Stimulated activated CD4-positive, alpha-beta T cell treated with anti-CD3 and anti-CD28 coated beads, Interleukin-12 subunit alpha, Interleukin-12 subunit beta, amount 100 ng/mL, for 24 hours (primary cell): ENCODE data around the gene MEF2A.

ENCODE experiments used
- DNase-seq, 2 experiments: peaks; one replicate each; pipeline ENCODE4 v3.0.0-alpha.2; 2020; ENCODE audit warnings: low read depth in 2 of 2

MEF2A gene

DNA sequence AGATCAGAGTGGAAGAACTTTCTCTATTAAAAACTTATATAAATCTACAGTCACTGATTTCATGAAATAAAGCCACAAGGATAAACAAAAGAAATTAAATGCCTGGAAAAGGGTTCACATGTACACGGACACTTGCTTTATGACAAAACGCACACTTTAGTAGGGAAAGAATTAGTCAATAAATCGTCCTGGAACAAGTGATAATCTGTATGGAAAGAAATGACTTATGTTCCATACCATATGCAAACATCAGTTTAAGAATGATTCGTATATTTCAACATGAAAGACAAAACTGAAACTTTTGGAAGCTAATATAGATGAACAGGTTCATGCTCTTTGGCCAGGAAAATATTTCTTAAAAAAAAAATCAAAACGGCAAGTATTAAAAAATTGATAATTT is 40.2 kb downstream of the MEF2A start:
- DNase-seq: no peak

- DNase-seq: no peak
These were observed 40.9 kb downstream of the MEF2A start for GRCh38 chr15:99606646-99607045.

GRCh38 chr15:99613481-99613880 is 47.7 kb downstream of the MEF2A start:
- no peak for DNase-seq

GRCh38 chr15:99613887-99614647 is 48.3 kb downstream of the MEF2A start:
- no peak for DNase-seq

- no peak for DNase-seq
These were observed 49.0 kb downstream of the MEF2A start for GRCh38 chr15:99614749-99615288.

DNA sequence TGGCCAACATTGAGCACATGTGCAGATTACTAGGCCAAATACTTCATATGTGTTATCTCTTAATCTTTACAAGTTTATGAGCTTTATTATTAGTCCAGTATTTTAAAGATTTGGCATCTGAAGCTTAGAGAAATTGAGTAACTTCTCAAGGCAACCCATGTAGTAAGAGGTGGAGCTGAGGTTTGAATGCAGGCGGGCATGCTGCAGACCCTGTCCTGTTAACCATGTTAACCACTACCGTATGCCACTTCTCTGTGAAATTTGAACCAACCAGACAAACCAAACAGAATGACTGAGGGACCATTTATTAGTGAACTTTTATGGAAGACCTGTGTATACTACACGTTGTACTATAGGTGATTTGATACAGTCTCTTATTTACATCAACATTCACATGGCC is 49.7 kb downstream of the MEF2A start:
- no peak for DNase-seq

GRCh38 chr15:99616129-99616528 is 50.3 kb downstream of the MEF2A start:
- no peak for DNase-seq

DNA sequence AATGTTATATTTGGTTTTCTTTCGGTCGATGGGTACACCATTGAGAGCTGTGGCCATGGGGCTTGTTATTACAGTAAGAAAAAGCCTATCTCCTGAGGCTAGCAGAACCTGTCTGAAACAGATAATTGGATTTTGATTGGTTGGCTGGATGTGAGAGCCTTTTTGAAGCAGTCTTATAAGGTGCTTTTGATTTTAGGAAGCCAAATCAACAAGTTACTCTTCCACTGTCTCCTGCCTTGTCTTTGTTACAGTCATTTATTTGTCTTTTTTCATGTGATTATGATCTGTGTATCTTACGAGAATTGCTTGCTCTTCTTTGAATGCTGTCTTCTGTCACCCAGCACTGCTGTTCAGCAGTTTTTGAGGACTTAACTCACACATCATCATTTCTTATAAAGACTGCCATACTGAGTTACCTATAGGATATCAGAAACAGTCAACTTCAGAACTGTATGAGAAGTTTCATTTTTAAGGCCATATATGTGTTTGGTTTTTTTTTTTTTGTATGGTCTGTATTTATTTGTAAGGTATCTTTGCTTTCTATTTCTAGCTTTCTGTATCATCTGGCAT is 51.1 kb downstream of the MEF2A start:
- DNase-seq: no peak

DNA sequence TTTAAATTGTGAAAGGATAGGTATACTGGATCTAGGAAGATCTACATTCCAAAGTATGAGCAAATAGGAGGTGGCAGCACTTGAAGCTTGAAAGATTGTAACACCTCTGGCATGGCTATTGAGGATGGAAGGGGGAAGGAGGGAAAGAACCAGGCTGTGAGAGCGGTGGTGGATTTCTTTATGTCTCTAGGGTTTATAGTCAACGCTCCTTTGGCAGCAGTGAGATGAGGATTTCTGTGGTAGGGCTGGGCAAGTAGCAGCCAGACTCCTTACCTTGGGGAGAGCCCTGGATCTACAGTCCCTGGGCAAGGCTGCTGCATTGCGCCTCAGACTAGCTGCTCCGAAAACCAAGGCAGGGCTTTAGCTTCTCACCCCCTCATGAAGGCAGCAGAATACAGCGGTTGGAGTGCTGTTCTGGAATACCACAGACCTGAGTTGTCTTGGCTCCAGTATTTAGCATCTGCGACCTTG is 53.2 kb downstream of the MEF2A start:
- no peak for DNase-seq

DNA sequence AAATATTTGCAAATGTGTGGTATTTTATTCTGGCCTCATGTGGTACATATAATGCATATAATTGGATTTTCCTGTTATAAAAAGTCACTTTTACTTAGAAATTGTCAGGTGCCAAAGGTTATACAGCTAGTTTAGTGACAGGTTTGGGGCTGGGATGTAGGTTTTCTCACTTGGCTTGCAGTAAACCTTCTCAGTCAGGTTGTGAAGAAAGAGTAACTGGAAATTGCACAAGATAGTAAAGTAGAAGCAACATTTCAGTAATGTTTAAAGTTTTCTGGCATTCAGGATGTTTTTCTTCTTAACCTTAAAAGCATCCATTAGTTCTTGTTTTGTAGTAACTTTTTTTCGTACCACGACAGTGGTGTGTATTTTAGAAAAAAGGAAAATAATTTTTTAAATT is 53.9 kb downstream of the MEF2A start:
- DNase-seq: no peak

DNA sequence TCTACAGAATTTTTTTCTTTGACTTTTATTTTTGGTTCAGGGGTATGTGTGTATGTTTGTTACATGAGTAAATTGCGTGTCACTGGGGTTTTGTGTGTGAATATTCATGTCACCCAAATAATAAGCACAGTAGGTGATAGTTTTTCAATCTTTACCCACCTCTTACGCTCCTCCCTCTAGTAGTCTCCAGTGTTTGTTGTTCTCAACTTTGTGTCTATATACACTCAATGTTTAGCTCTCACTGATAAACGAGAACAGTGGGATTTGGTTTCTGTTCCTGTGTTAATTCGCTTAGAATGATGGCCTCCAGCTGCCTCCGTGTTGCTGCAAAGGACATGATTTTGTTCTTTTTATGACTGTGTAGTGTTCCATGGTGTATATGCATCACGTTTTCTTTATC is 54.4 kb downstream of the MEF2A start:
- DNase-seq: no peak

- no peak for DNase-seq
These were observed 56.0 kb downstream of the MEF2A start for GRCh38 chr15:99621767-99622166.

- no peak for DNase-seq
These were observed 62.7 kb downstream of the MEF2A start for GRCh38 chr15:99628374-99629001.

GRCh38 chr15:99630607-99631131 is 64.9 kb downstream of the MEF2A start:
- no peak for DNase-seq

DNA sequence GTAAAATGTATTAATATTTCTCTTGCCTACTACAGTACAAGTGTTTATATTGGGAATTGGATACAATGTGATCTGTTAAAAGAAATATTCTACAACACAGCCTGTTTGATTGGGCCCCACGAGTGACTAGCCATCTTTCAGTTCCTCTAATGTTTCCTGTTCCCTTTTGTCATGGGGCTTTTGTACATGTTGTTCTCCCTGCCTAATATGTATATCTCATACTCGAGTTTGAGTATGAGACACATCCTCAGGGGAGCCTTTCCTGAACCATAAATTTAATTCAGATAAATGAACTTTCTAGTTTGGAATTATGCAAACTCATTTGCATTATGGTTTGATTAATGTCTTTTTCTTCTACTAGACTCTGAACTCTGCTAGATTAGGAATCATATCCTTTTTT is 65.5 kb downstream of the MEF2A start:
- no peak for DNase-seq

DNA sequence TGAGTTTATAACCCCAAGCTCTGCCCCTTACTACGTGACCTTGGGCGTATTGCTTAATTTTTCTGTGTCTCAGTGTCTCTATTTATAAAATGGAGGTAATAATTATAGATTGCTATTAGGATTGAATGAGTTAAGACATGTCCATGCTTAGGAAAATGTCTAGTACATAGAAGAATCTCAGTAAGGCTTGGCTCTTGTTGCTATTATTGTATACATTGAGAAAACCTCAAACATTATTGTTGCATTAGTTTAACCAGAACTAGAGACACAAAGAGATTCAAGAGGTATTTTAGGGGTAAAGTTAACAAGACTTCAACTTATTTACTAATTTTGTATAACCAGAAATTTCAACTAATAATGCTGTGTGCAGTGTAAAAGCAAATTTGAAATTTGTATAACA is 66.7 kb downstream of the MEF2A start:
- DNase-seq: no peak

- no peak for DNase-seq
These were observed 67.9 kb downstream of the MEF2A start for GRCh38 chr15:99633655-99634054.

DNA sequence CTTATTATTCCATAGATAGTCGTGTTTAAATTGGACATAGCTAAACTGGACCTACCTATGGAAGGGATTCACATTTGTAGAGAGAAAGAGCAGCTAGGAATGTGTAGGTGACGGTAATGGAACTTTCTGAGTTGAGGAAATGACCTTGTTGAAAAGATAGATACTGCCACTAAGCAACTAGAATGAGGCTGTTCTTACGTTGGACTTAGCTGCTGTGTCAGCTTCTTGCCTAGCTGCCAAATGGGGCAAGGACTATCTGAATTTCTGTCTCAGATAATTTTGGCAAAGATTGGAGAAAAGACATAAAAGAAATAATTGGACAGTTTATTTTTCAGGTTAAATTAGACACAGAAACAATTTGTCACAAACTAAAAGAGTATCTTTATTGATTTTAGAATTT is 68.8 kb downstream of the MEF2A start:
- no peak for DNase-seq

GRCh38 chr15:99635145-99635544 is 69.4 kb downstream of the MEF2A start:
- no peak for DNase-seq

GRCh38 chr15:99635794-99636193 is 70.0 kb downstream of the MEF2A start:
- no peak for DNase-seq

DNA sequence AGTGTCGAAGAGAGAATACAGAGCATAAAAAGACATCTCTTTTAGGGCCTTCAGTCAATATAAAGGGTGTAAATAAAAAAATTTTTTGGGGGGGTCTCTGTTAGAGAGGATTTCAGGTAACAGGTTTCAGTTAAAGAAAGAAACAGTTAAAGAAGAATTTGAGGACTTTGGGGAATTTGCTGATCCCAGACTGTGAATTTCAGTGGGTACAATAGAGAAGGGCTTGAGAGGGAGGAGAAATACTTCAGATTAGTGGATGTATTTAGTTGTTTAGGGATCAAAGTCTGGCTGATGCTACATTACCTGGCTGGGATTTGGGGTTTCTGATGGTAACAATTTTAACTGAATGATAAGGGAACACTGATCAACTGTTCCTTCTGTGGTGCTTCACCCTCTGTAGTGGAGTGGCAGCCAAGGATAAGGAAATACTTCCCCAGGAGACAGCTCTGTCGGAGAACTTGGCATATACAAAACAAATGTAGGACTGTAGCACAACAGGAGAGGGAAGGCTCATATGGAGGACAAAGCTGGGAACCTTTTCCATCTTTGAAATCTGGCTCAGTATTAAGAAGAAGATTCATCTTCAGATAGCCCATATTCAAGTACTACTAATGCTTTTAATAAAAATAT is 79.2 kb downstream of the MEF2A start:
- no peak for DNase-seq

DNA sequence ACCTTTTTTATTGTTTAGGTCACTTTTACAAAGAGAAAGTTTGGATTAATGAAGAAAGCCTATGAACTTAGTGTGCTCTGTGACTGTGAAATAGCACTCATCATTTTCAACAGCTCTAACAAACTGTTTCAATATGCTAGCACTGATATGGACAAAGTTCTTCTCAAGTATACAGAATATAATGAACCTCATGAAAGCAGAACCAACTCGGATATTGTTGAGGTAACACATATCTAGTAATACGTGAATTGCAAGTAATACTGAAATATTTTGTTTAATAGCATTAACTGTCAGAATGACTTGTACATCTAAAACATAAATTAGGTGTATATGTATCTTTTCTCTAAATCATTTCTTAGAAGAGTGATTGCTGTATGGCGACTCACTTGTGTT is 79.8 kb downstream of the MEF2A start:
- no peak for DNase-seq
